Neural cell (in vitro differentiated cells): ENCODE results near the gene MAP4K4. TPM values are rescaled to one million over a fixed set of nuclear protein-coding genes. Genes with fewer than 3 reads are reported as not detected.

ENCODE experiments used
- H2AFZ ChIP-seq: fragments of 200-600, 300-800 bp; sonication (generic), shearing (Covaris generic); 2 replicates; pipeline ENCODE4 v1.6.0; 2014; ENCODE audit warnings: low read depth, mild to moderate bottlenecking, antibody characterized with exemption, low read length, moderate library complexity
- H3F3A ChIP-seq: fragments of 200-600 bp; shearing (Covaris generic); 2 replicates; pipeline ENCODE4 v1.6.1; 2016; ENCODE audit warnings: mild to moderate bottlenecking, moderate library complexity, mixed read lengths, antibody characterized with exemption, low read length; ENCODE audit not compliant: insufficient read depth, poor library complexity, severe bottlenecking
- H3K27ac ChIP-seq: fragments of 200-600, 300-800 bp; sonication (generic), shearing (Covaris generic); 2 replicates; pipeline ENCODE4 v1.5.1; 2014; ENCODE audit warnings: mild to moderate bottlenecking, low read length, moderate library complexity
- H3K27me3 ChIP-seq: fragments of 300-800, 200-600 bp; sonication (generic), shearing (Covaris generic); 2 replicates; pipeline ENCODE4 v1.6.0; 2014; ENCODE audit warnings: mild to moderate bottlenecking, low read depth, low read length, moderate library complexity; ENCODE audit not compliant: insufficient read depth
- H3K36me3 ChIP-seq: fragments of 300-800, 200-600 bp; sonication (generic), shearing (Covaris generic); 2 replicates; pipeline ENCODE4 v1.5.1; 2014; ENCODE audit warnings: mild to moderate bottlenecking, antibody characterized with exemption, low read length, moderate library complexity; ENCODE audit not compliant: insufficient read depth
- H3K4me2 ChIP-seq: fragments of 300-800, 200-600 bp; sonication (generic), shearing (Covaris generic); 2 replicates; pipeline ENCODE4 v1.6.0; 2014; ENCODE audit warnings: mild to moderate bottlenecking, low read length
- H3K4me3 ChIP-seq: fragments of 300-800, 200-600 bp; sonication (generic), shearing (Covaris generic); 2 replicates; pipeline ENCODE4 v1.5.1; 2014; ENCODE audit warnings: mild to moderate bottlenecking, low read length, moderate library complexity
- H3K79me2 ChIP-seq: fragments of 200-600 bp; shearing (Covaris generic); replicated peaks from 2 replicates; pipeline ENCODE4 v1.6.0; 2014; ENCODE audit warnings: mild to moderate bottlenecking, low read length, moderate library complexity; ENCODE audit not compliant: insufficient read depth
- H3K9ac ChIP-seq: fragments of 300-800, 200-600 bp; sonication (generic), shearing (Covaris generic); 2 replicates; pipeline ENCODE4 v1.6.1; 2016; ENCODE audit warnings: mild to moderate bottlenecking, low read length, mixed read lengths
- H3K9me2 ChIP-seq: fragments of 200-600 bp; shearing (Covaris generic); 2 replicates; pipeline ENCODE4 v1.6.1; 2016; ENCODE audit warnings: mild to moderate bottlenecking, low read length, mixed read lengths; ENCODE audit not compliant: insufficient read depth
- H3K9me3 ChIP-seq: fragments of 200-600, 300-800 bp; sonication (generic), shearing (Covaris generic); 2 replicates; pipeline ENCODE4 v1.6.1; 2016; ENCODE audit warnings: mild to moderate bottlenecking, mixed run types, low read length, moderate library complexity, mixed read lengths
- H4K20me1 ChIP-seq: fragments of 200-600 bp; shearing (Covaris generic); 2 replicates; pipeline ENCODE4 v1.6.1; 2016; ENCODE audit warnings: mild to moderate bottlenecking, mixed run types; ENCODE audit not compliant: insufficient read depth
- EP300 ChIP-seq: fragments of 450-650 bp; conservative IDR thresholded peaks from 2 replicates; pipeline ENCODE4 v1.6.1; 2014; ENCODE audit warnings: antibody characterized with exemption, mild to moderate bottlenecking, moderate library complexity; ENCODE audit not compliant: poor library complexity, severe bottlenecking
- EZH2 ChIP-seq: fragments of 200-600, 300-800 bp; shearing (Covaris generic), sonication (generic); IDR thresholded peaks from 2 replicates; pipeline ENCODE4 v1.6.1; 2014; ENCODE audit warnings: antibody characterized with exemption, low read length, borderline replicate concordance, mild to moderate bottlenecking; ENCODE audit not compliant: insufficient read depth, poor library complexity, severe bottlenecking
- MXI1 ChIP-seq: fragments of 450-650 bp; conservative IDR thresholded peaks from 2 replicates; pipeline ENCODE4 v1.6.1; 2014; ENCODE audit warnings: antibody characterized with exemption, mild to moderate bottlenecking; ENCODE audit not compliant: poor library complexity, severe bottlenecking
- POLR2AphosphoS5 ChIP-seq: IDR thresholded peaks from 2 replicates; pipeline ENCODE4 v1.6.1; 2012
- RAD21 ChIP-seq: fragments of 450-650 bp; conservative IDR thresholded peaks from 2 replicates; pipeline ENCODE4 v1.6.1; 2014; ENCODE audit warnings: antibody characterized with exemption, mild to moderate bottlenecking, moderate library complexity
- SMC3 ChIP-seq: fragments of 450-650 bp; conservative IDR thresholded peaks from 2 replicates; pipeline ENCODE4 v1.6.1; 2014; ENCODE audit warnings: antibody characterized with exemption, mild to moderate bottlenecking, moderate library complexity; ENCODE audit not compliant: poor library complexity
- TAF1 ChIP-seq: IDR thresholded peaks from 2 replicates; pipeline ENCODE4 v1.6.1; 2012; ENCODE audit warnings: low read depth
- polyA plus RNA-seq: library from polyadenylated mRNA; depleted of rRNA; stranded (reverse); fragments of >200 nt; gene quantifications from 2 replicates; pipeline ENCODE4 v1.2.3, GENCODE V29; 2014
- TF ChIP-seq, protein P1 (sequence below): fragments of 450-650 bp; IDR thresholded peaks from 2 replicates; pipeline ENCODE4 v1.5.1; 2014; ENCODE audit warnings: antibody characterized with exemption, mild to moderate bottlenecking, moderate library complexity; ENCODE audit not compliant: poor library complexity, severe bottlenecking
- TF ChIP-seq, protein P2 (sequence below): IDR thresholded peaks from 2 replicates; pipeline ENCODE4 v1.6.1; 2012; ENCODE audit warnings: borderline replicate concordance

MAP4K4 gene
- polyA plus RNA-seq, 1 donor from 2014 or later = 125 TPM

DNA sequence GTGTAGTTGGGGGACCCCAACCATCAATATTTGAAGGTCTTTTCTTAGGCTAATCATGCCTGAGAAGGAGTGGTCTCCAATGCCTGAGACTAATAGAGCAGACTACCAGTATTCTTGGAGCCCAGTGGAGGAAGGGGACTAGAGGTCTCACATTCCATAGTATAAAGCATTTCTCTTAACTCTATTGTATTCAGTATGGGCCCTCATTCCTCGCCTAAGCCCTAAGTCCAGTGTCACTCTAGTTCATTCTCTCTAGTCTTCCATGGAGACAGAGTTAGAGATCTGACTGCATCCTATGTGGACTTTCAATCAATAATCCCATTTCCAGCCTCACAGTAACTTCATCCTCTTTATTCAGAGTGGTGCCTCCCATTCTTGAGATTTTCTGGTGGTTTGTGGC, 29.7 kb upstream of the MAP4K4 start:
- Histone ChIP-seq H3K4me3 (no peak overlapping the region), H3K4me2 (no peak overlapping the region), H3K27ac (no peak overlapping the region), H2AFZ (no peak overlapping the region), H3K9ac (no peak overlapping the region), H3K79me2 (no peaks in the 10 kb centered on the region), H3F3A (no peaks in the 10 kb centered on the region), H4K20me1 (no peaks in the 10 kb centered on the region), H3K27me3 (no peaks in the 10 kb centered on the region), H3K36me3 (no peaks in the 10 kb centered on the region), H3K9me2 (no peaks in the 10 kb centered on the region), H3K9me3 (peaks cover 4% of the 10 kb centered on the region)
- no peak for TF ChIP-seq EP300
- TF ChIP-seq EZH2 = no peak
- TF ChIP-seq, protein P1, sequence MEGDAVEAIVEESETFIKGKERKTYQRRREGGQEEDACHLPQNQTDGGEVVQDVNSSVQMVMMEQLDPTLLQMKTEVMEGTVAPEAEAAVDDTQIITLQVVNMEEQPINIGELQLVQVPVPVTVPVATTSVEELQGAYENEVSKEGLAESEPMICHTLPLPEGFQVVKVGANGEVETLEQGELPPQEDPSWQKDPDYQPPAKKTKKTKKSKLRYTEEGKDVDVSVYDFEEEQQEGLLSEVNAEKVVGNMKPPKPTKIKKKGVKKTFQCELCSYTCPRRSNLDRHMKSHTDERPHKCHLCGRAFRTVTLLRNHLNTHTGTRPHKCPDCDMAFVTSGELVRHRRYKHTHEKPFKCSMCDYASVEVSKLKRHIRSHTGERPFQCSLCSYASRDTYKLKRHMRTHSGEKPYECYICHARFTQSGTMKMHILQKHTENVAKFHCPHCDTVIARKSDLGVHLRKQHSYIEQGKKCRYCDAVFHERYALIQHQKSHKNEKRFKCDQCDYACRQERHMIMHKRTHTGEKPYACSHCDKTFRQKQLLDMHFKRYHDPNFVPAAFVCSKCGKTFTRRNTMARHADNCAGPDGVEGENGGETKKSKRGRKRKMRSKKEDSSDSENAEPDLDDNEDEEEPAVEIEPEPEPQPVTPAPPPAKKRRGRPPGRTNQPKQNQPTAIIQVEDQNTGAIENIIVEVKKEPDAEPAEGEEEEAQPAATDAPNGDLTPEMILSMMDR = no peak
- TF ChIP-seq SMC3 = no peak
- no peak for TF ChIP-seq POLR2AphosphoS5
- no peak for TF ChIP-seq TAF1
- no peak for TF ChIP-seq MXI1
- no peak for TF ChIP-seq RAD21
- TF ChIP-seq, protein P2, sequence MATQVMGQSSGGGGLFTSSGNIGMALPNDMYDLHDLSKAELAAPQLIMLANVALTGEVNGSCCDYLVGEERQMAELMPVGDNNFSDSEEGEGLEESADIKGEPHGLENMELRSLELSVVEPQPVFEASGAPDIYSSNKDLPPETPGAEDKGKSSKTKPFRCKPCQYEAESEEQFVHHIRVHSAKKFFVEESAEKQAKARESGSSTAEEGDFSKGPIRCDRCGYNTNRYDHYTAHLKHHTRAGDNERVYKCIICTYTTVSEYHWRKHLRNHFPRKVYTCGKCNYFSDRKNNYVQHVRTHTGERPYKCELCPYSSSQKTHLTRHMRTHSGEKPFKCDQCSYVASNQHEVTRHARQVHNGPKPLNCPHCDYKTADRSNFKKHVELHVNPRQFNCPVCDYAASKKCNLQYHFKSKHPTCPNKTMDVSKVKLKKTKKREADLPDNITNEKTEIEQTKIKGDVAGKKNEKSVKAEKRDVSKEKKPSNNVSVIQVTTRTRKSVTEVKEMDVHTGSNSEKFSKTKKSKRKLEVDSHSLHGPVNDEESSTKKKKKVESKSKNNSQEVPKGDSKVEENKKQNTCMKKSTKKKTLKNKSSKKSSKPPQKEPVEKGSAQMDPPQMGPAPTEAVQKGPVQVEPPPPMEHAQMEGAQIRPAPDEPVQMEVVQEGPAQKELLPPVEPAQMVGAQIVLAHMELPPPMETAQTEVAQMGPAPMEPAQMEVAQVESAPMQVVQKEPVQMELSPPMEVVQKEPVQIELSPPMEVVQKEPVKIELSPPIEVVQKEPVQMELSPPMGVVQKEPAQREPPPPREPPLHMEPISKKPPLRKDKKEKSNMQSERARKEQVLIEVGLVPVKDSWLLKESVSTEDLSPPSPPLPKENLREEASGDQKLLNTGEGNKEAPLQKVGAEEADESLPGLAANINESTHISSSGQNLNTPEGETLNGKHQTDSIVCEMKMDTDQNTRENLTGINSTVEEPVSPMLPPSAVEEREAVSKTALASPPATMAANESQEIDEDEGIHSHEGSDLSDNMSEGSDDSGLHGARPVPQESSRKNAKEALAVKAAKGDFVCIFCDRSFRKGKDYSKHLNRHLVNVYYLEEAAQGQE = no peak

- Histone ChIP-seq H3F3A (no peaks in the 10 kb centered on the region), H3K79me2 (no peaks in the 10 kb centered on the region), H3K4me3 (no peak overlapping the region), H3K36me3 (no peaks in the 10 kb centered on the region), H3K27ac (no peak overlapping the region), H3K4me2 (no peak overlapping the region), H3K9ac (no peak overlapping the region), H3K9me3 (no peaks in the 10 kb centered on the region), H2AFZ (no peak overlapping the region), H3K9me2 (no peaks in the 10 kb centered on the region), H4K20me1 (no peaks in the 10 kb centered on the region), H3K27me3 (no peaks in the 10 kb centered on the region)
- TF ChIP-seq MXI1 (no peak), RAD21 (no peak), TAF1 (no peak), SMC3 (no peak), EZH2 (no peak), POLR2AphosphoS5 (no peak), EP300 (no peak)
- TF ChIP-seq, protein P2 = no peak
- TF ChIP-seq, protein P1 = no peak
These were observed 25.5 kb upstream of the MAP4K4 start for GRCh38 chr2:101672047-101672446.
